ENCODE data around the gene TPM2.

Gene TPM2

GRCh38 chr9:35729700-35730485 lies 40.2 kb upstream of the TPM2 start:
- TF ChIP-seq, protein P1, sequence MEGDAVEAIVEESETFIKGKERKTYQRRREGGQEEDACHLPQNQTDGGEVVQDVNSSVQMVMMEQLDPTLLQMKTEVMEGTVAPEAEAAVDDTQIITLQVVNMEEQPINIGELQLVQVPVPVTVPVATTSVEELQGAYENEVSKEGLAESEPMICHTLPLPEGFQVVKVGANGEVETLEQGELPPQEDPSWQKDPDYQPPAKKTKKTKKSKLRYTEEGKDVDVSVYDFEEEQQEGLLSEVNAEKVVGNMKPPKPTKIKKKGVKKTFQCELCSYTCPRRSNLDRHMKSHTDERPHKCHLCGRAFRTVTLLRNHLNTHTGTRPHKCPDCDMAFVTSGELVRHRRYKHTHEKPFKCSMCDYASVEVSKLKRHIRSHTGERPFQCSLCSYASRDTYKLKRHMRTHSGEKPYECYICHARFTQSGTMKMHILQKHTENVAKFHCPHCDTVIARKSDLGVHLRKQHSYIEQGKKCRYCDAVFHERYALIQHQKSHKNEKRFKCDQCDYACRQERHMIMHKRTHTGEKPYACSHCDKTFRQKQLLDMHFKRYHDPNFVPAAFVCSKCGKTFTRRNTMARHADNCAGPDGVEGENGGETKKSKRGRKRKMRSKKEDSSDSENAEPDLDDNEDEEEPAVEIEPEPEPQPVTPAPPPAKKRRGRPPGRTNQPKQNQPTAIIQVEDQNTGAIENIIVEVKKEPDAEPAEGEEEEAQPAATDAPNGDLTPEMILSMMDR (IDR thresholded peaks at IDR 0.05): peak; percentile 68

GRCh38 chr9:35729101-35729500 lies 39.4 kb upstream of the TPM2 start:
- H3K4me3 ChIP-seq (ENCODE audit: low read depth in 1 of 2, low read length in 1 of 2): peak overlapping the region; percentile 93 to 94
- peak overlapping the region; percentile 99 for H3K27ac ChIP-seq
- peaks cover 52% of the 10 kb centered on the region for H3K36me3 ChIP-seq
- no peaks in the 10 kb centered on the region for H3K27me3 ChIP-seq
- H3K4me1 ChIP-seq (ENCODE audit: control insufficient read depth in 1 of 2, insufficient read depth in 1 of 2, low read depth in 1 of 2, low read length in 1 of 2): peaks cover 49 to 62% of the 10 kb centered on the region in 2 experiments
- no peaks in the 10 kb centered on the region for H3K9me3 ChIP-seq
- TF ChIP-seq, protein P1 (IDR thresholded peaks at IDR 0.05): no peak

More at GRCh38 chr9:35729700-35730485, 40.2 kb upstream of the TPM2 start:
- Histone ChIP-seq H3K27ac (peak overlapping the region; percentile 99), H3K9me3 (no peaks in the 10 kb centered on the region), H3K4me3 (ENCODE audit: low read depth in 1 of 2, low read length in 1 of 2) (peak overlapping the region; percentile 93 to 94), H3K4me1 (ENCODE audit: control insufficient read depth in 1 of 2, insufficient read depth in 1 of 2, low read depth in 1 of 2, low read length in 1 of 2) (peaks cover 49 to 62% of the 10 kb centered on the region in 2 experiments), H3K27me3 (no peaks in the 10 kb centered on the region), H3K36me3 (peaks cover 44% of the 10 kb centered on the region)

DNA sequence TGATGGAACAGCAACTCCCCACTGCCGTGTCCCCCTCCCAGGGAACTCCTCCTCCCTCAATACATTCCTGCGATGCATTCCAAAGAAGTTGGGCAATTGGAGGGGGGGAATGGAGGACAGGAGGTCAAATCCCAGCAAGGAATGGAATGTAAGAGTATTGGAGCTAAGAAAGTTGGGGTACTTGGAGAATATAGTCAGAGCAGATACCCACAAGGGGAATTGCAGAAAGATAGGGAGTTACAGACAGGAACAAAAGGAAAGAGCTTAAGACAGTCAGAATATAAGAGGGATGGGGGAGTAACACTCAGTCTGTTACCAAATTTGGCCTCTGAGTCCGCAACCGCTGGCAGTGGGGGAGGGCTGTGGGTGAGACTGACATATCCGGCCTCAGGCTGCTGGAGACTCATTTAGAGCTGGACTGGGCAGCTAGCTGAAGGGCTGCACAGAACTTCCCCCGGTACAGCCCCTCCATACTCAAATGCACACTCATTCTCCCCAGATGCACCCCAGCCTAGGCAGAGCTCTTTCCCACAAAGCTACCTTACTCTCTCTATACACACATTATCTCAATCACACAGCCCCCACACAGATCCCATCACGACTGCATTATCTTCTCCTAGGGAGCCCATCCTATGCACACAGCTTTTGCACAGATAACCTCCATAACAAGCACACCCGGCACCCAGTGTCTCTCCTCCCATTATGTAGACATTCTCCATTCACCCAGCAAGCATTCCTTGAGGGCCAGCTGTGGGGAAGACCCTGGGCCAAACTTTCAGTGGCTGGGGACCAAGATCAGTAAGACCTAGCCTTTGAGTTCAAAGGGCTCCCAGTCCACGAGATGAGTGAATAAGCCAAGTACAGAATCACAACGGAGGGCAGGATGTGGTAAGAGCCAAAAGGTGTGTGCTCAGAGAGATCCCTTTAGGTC lies 38.6 kb upstream of the TPM2 start:
- Histone ChIP-seq H3K9me3 (no peaks in the 10 kb centered on the region), H3K36me3 (peaks cover 60% of the 10 kb centered on the region), H3K4me3 (ENCODE audit: low read depth in 1 of 2, low read length in 1 of 2) (peak overlapping the region; percentile 93 to 94), H3K27ac (peak overlapping the region; percentile 99), H3K27me3 (no peaks in the 10 kb centered on the region), H3K4me1 (ENCODE audit: control insufficient read depth in 1 of 2, insufficient read depth in 1 of 2, low read depth in 1 of 2, low read length in 1 of 2) (peaks cover 43 to 58% of the 10 kb centered on the region in 2 experiments)
- TF ChIP-seq, protein P1 (IDR thresholded peaks at IDR 0.05): no peak

- Histone ChIP-seq H3K27ac (peak overlapping the region; percentile 99), H3K4me3 (ENCODE audit: low read depth in 1 of 2, low read length in 1 of 2) (peak overlapping the region; percentile 93 to 94), H3K4me1 (ENCODE audit: control insufficient read depth in 1 of 2, insufficient read depth in 1 of 2, low read depth in 1 of 2, low read length in 1 of 2) (peaks cover 36 to 52% of the 10 kb centered on the region in 2 experiments), H3K27me3 (no peaks in the 10 kb centered on the region), H3K36me3 (peaks cover 66% of the 10 kb centered on the region), H3K9me3 (no peaks in the 10 kb centered on the region)
- TF ChIP-seq, protein P1 (IDR thresholded peaks at IDR 0.05): no peak
Measured at GRCh38 chr9:35727676-35728040, 37.9 kb upstream of the TPM2 start.

DNA sequence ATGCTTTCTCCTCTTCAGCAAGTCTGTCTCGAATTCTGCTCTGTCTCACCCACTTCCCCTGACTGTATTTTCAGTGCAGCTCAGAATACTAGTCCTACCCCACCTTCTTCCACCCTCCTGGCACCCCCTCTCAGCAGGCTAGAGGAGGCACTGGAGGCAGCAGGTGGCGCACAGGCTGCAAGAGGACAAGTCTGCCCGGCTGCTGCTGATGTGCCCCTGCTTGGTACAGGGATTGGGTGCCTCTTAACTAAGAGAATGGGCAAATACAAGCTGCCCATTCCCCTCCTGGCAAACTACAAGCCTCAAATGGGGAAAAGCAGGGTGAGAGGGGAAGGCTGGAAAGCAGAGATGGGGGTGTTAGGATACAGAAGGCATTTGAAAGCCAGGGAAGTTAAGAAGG lies 37.2 kb upstream of the TPM2 start:
- TF ChIP-seq, protein P1 (IDR thresholded peaks at IDR 0.05): no peak
- peaks cover 35 to 51% of the 10 kb centered on the region in 2 experiments for H3K4me1 ChIP-seq (ENCODE audit: control insufficient read depth in 1 of 2, insufficient read depth in 1 of 2, low read depth in 1 of 2, low read length in 1 of 2)
- no peaks in the 10 kb centered on the region for H3K9me3 ChIP-seq
- H3K36me3 ChIP-seq: peaks cover 73% of the 10 kb centered on the region
- peak overlapping the region in 1 of 2 experiments; percentile 4 for H3K4me3 ChIP-seq (ENCODE audit: low read depth in 1 of 2, low read length in 1 of 2)
- H3K27ac ChIP-seq: peak overlapping the region; percentile 99
- no peaks in the 10 kb centered on the region for H3K27me3 ChIP-seq
